Measurements from ENCODE around the gene TAS2R39. TPM values are rescaled to one million over a fixed set of nuclear protein-coding genes. Genes with fewer than 3 reads are reported as not detected.

Gene TAS2R39
- total RNA-seq, 2 experiments from 2014 or later = not detected

GRCh38 chr7:143181349-143181748, 1.9 kb upstream of the TAS2R39 start:
- DNase-seq (no peak), ATAC-seq (ENCODE audit: poor library complexity) (no peak)
- H3K27me3 ChIP-seq (ENCODE audit: control insufficient read depth in 1 of 2, insufficient read depth in 2 of 2, low read length in 2 of 2) = peaks cover 6 to 15% of the 10 kb centered on the region in 2 experiments
- peaks cover 4 to 8% of the 10 kb centered on the region in 2 experiments for H3K9me3 ChIP-seq (ENCODE audit: control insufficient read depth in 1 of 2, insufficient read depth in 1 of 2, low read length in 2 of 2)
- no peak overlapping the region for H3K4me3 ChIP-seq (ENCODE audit: low read length)
- POLR2A ChIA-PET = no interaction called here
- H3K9me3 Mint-ChIP-seq = peaks cover 7% of the 10 kb centered on the region
- H3K27ac ChIP-seq (ENCODE audit: low read depth in 1 of 2, low read length in 2 of 2) = no peak overlapping the region
- H3K27me3 Mint-ChIP-seq = peaks cover 29% of the 10 kb centered on the region
- CTCF ChIA-PET = no interaction called here
- no peak overlapping the region for H3K27ac Mint-ChIP-seq
- intact Hi-C loops (cut with DNase I, micrococcal nuclease) = no loop called here
- H3K36me3 Mint-ChIP-seq (ENCODE audit: low read depth) = no peaks in the 10 kb centered on the region
- H3K4me1 Mint-ChIP-seq (ENCODE audit: low read depth) = no peaks in the 10 kb centered on the region
- no peak for TF ChIP-seq CTCF (IDR thresholded peaks at IDR 0.05)
- H3K4me3 Mint-ChIP-seq = no peak overlapping the region
- H3K36me3 ChIP-seq (ENCODE audit: insufficient read depth, low read length) = no peaks in the 10 kb centered on the region
- H3K4me1 ChIP-seq (ENCODE audit: insufficient read depth, low read length) = no peaks in the 10 kb centered on the region

GRCh38 chr7:143185551-143185950, 2.3 kb downstream of the TAS2R39 start:
- Histone ChIP-seq H3K4me3 (ENCODE audit: low read length) (no peak overlapping the region), H3K36me3 (ENCODE audit: insufficient read depth, low read length) (no peaks in the 10 kb centered on the region), H3K9me3 (ENCODE audit: control insufficient read depth in 1 of 2, insufficient read depth in 1 of 2, low read length in 2 of 2) (no peaks in the 10 kb centered on the region), H3K4me1 (ENCODE audit: insufficient read depth, low read length) (no peaks in the 10 kb centered on the region), H3K27me3 (ENCODE audit: control insufficient read depth in 1 of 2, insufficient read depth in 2 of 2, low read length in 2 of 2) (peaks cover 6 to 15% of the 10 kb centered on the region in 2 experiments), H3K27ac (ENCODE audit: low read depth in 1 of 2, low read length in 2 of 2) (no peak overlapping the region)
- no peak for TF ChIP-seq CTCF (IDR thresholded peaks at IDR 0.05)
- no peak overlapping the region for H3K4me3 Mint-ChIP-seq
- DNase-seq (no peak), ATAC-seq (ENCODE audit: poor library complexity) (no peak)
- H3K36me3 Mint-ChIP-seq (ENCODE audit: low read depth) = no peaks in the 10 kb centered on the region
- peaks cover 29% of the 10 kb centered on the region for H3K27me3 Mint-ChIP-seq
- ChIA-PET CTCF (no interaction called here), POLR2A (no interaction called here)
- no peak overlapping the region for H3K27ac Mint-ChIP-seq
- no peaks in the 10 kb centered on the region for H3K4me1 Mint-ChIP-seq (ENCODE audit: low read depth)
- H3K9me3 Mint-ChIP-seq = no peaks in the 10 kb centered on the region
- intact Hi-C loops (cut with DNase I, micrococcal nuclease) = no loop called here

- TF ChIP-seq CTCF (IDR thresholded peaks at IDR 0.05) = no peak
- H3K27ac Mint-ChIP-seq = no peak overlapping the region
- H3K36me3 Mint-ChIP-seq (ENCODE audit: low read depth) = no peaks in the 10 kb centered on the region
- Histone ChIP-seq H3K9me3 (ENCODE audit: control insufficient read depth in 1 of 2, insufficient read depth in 1 of 2, low read length in 2 of 2) (no peaks in the 10 kb centered on the region), H3K27ac (ENCODE audit: low read depth in 1 of 2, low read length in 2 of 2) (no peak overlapping the region), H3K4me1 (ENCODE audit: insufficient read depth, low read length) (no peaks in the 10 kb centered on the region), H3K27me3 (ENCODE audit: control insufficient read depth in 1 of 2, insufficient read depth in 2 of 2, low read length in 2 of 2) (peaks cover 4 to 5% of the 10 kb centered on the region in 2 experiments), H3K36me3 (ENCODE audit: insufficient read depth, low read length) (no peaks in the 10 kb centered on the region), H3K4me3 (ENCODE audit: low read length) (no peak overlapping the region)
- H3K9me3 Mint-ChIP-seq = no peaks in the 10 kb centered on the region
- H3K4me3 Mint-ChIP-seq = no peak overlapping the region
- ATAC-seq (ENCODE audit: poor library complexity) = no peak
- intact Hi-C loops (cut with DNase I, micrococcal nuclease) = no loop called here
- POLR2A ChIA-PET = no interaction called here
- DNase-seq = no peak
- no peaks in the 10 kb centered on the region for H3K4me1 Mint-ChIP-seq (ENCODE audit: low read depth)
- peaks cover 19% of the 10 kb centered on the region for H3K27me3 Mint-ChIP-seq
- CTCF ChIA-PET = interaction anchor here (0.8 kb wide), 1 partner anchor 26 kb away, joined by 3 read pairs; no protein-coding TSS in a partner anchor
Measured at GRCh38 chr7:143188994-143189393, 5.8 kb downstream of the TAS2R39 start.
